Activated T-helper 1 cell treated with anti-CD3 and anti-CD28 coated beads, Interleukin-12 subunit alpha, Interleukin-12 subunit beta, Interleukin-2, Interleukin-4 antibody, amounts not matched to agents 30 ng/mL and 10 ng/mL and 1 ng/mL, durations not matched to agents 14 hours and 24 hours and 36 hours (primary cell): ENCODE results near the gene OR2L3. TPM values are rescaled to one million over a fixed set of nuclear protein-coding genes. Genes with fewer than 3 reads are reported as not detected.

Source experiments
- DNase-seq: peaks from one replicate; pipeline ENCODE4 v3.0.0; 2021; ENCODE audit warnings: low spot score
- H3K27ac Mint-ChIP-seq: one replicate; pipeline ENCODE4 v1.8.0; 2021; ENCODE audit warnings: mild to moderate bottlenecking, mixed read lengths
- H3K27me3 Mint-ChIP-seq: one replicate; pipeline ENCODE4 v1.8.0; 2022; ENCODE audit warnings: mild to moderate bottlenecking, moderate library complexity, mixed read lengths; ENCODE audit not compliant: insufficient read depth
- H3K36me3 Mint-ChIP-seq: one replicate; pipeline ENCODE4 v1.8.0; 2021; ENCODE audit warnings: low read depth, mixed read lengths
- H3K4me1 Mint-ChIP-seq: one replicate; pipeline ENCODE4 v1.8.0; 2021; ENCODE audit warnings: low read depth, mixed read lengths
- H3K4me3 Mint-ChIP-seq: one replicate; pipeline ENCODE4 v1.8.0; 2021; ENCODE audit warnings: mild to moderate bottlenecking, moderate library complexity, mixed read lengths
- H3K9me3 Mint-ChIP-seq: one replicate; pipeline ENCODE4 v1.8.0; 2021; ENCODE audit warnings: mixed read lengths
- intact Hi-C: fragments of 100-400 bp; cut with micrococcal nuclease; formaldehyde crosslinking; loops from one replicate; pipeline ENCODE4 v1.15.1; 2024
- total RNA-seq: library from RNA; stranded (reverse); gene quantifications from 2 replicates; pipeline ENCODE4 v1.2.3, GENCODE V29; 2022

OR2L3 gene
- total RNA-seq = not detected in 2 replicates

- Mint-ChIP-seq H3K36me3 (no peaks in the 10 kb centered on the region), H3K4me1 (no peaks in the 10 kb centered on the region), H3K27ac (no peak within 1 kb of the TSS), H3K27me3 (no peaks in the 10 kb centered on the region), H3K4me3 (no peak within 1 kb of the TSS), H3K9me3 (peaks cover 17% of the 10 kb centered on the region)
- DNase-seq = no peak
- intact Hi-C loops = no loop called here
Observed at GRCh38 chr1:248046536-248046935, at the start of gene OR2L3. OR2L3 (plus strand) TSS chr1:248046836; CDS start chr1:248060682, 13,846 bp downstream.

GRCh38 chr1:247998811-247999210 lies 47.8 kb upstream of the OR2L3 start:
- H3K4me3 Mint-ChIP-seq = no peak overlapping the region
- H3K36me3 Mint-ChIP-seq = no peaks in the 10 kb centered on the region
- H3K27me3 Mint-ChIP-seq = no peaks in the 10 kb centered on the region
- no peaks in the 10 kb centered on the region for H3K4me1 Mint-ChIP-seq
- intact Hi-C loops = no loop called here
- H3K27ac Mint-ChIP-seq = no peak overlapping the region
- no peaks in the 10 kb centered on the region for H3K9me3 Mint-ChIP-seq
- no peak for DNase-seq

GRCh38 chr1:248000169-248000568 lies 46.5 kb upstream of the OR2L3 start:
- H3K36me3 Mint-ChIP-seq = no peaks in the 10 kb centered on the region
- DNase-seq = no peak
- no peaks in the 10 kb centered on the region for H3K27me3 Mint-ChIP-seq
- no peaks in the 10 kb centered on the region for H3K4me1 Mint-ChIP-seq
- H3K27ac Mint-ChIP-seq = no peak overlapping the region
- no peak overlapping the region for H3K4me3 Mint-ChIP-seq
- no peaks in the 10 kb centered on the region for H3K9me3 Mint-ChIP-seq
- intact Hi-C loops = no loop called here

GRCh38 chr1:248007778-248008177 lies 38.9 kb upstream of the OR2L3 start:
- Mint-ChIP-seq H3K27me3 (no peaks in the 10 kb centered on the region), H3K4me1 (no peaks in the 10 kb centered on the region), H3K36me3 (no peaks in the 10 kb centered on the region), H3K9me3 (peaks cover 39% of the 10 kb centered on the region), H3K27ac (no peak overlapping the region), H3K4me3 (no peak overlapping the region)
- DNase-seq = no peak
- intact Hi-C loops = no loop called here

GRCh38 chr1:248009681-248010080 lies 37.0 kb upstream of the OR2L3 start:
- no peaks in the 10 kb centered on the region for H3K27me3 Mint-ChIP-seq
- H3K36me3 Mint-ChIP-seq = no peaks in the 10 kb centered on the region
- no peak overlapping the region for H3K27ac Mint-ChIP-seq
- no peaks in the 10 kb centered on the region for H3K4me1 Mint-ChIP-seq
- H3K9me3 Mint-ChIP-seq = peaks cover 39% of the 10 kb centered on the region
- H3K4me3 Mint-ChIP-seq = no peak overlapping the region
- DNase-seq = no peak
- intact Hi-C loops = no loop called here

GRCh38 chr1:248013229-248013710 lies 33.4 kb upstream of the OR2L3 start, which contains the start of gene OR2L5:
OR2L5 (plus strand) TSS chr1:248013660; CDS start chr1:248021948, 8,288 bp downstream.
- no peak within 1 kb of the TSS for H3K4me3 Mint-ChIP-seq
- no peaks in the 10 kb centered on the region for H3K27me3 Mint-ChIP-seq
- H3K27ac Mint-ChIP-seq = no peak within 1 kb of the TSS
- no peak for DNase-seq
- H3K9me3 Mint-ChIP-seq = peaks cover 28% of the 10 kb centered on the region
- intact Hi-C loops = no loop called here
- no peaks in the 10 kb centered on the region for H3K4me1 Mint-ChIP-seq
- no peaks in the 10 kb centered on the region for H3K36me3 Mint-ChIP-seq

GRCh38 chr1:248015803-248016202 lies 30.8 kb upstream of the OR2L3 start:
- no peak for DNase-seq
- intact Hi-C loops = no loop called here
- no peaks in the 10 kb centered on the region for H3K4me1 Mint-ChIP-seq
- H3K36me3 Mint-ChIP-seq = no peaks in the 10 kb centered on the region
- H3K27ac Mint-ChIP-seq = no peak overlapping the region
- H3K9me3 Mint-ChIP-seq = peaks cover 6% of the 10 kb centered on the region
- H3K4me3 Mint-ChIP-seq = no peak overlapping the region
- no peaks in the 10 kb centered on the region for H3K27me3 Mint-ChIP-seq

GRCh38 chr1:248029770-248030169 lies 16.9 kb upstream of the OR2L3 start, which contains the start of gene OR2L2:
OR2L2 (plus strand) TSS chr1:248030070; CDS start chr1:248038268, 8,198 bp downstream.
- no peak within 1 kb of the TSS for H3K4me3 Mint-ChIP-seq
- DNase-seq = no peak
- H3K9me3 Mint-ChIP-seq = peaks cover 29% of the 10 kb centered on the region
- no peak within 1 kb of the TSS for H3K27ac Mint-ChIP-seq
- no peaks in the 10 kb centered on the region for H3K27me3 Mint-ChIP-seq
- intact Hi-C loops = no loop called here
- H3K36me3 Mint-ChIP-seq = no peaks in the 10 kb centered on the region
- no peaks in the 10 kb centered on the region for H3K4me1 Mint-ChIP-seq

- DNase-seq = no peak
- Mint-ChIP-seq H3K4me1 (no peaks in the 10 kb centered on the region), H3K4me3 (no peak overlapping the region), H3K27ac (no peak overlapping the region), H3K27me3 (no peaks in the 10 kb centered on the region), H3K36me3 (no peaks in the 10 kb centered on the region), H3K9me3 (peaks cover 20% of the 10 kb centered on the region)
- intact Hi-C loops = no loop called here
Observed at GRCh38 chr1:248045209-248045608, 1.4 kb upstream of the OR2L3 start.

GRCh38 chr1:248047008-248047407 lies 372 bp downstream of the OR2L3 start:
- DNase-seq = no peak
- H3K27me3 Mint-ChIP-seq = no peaks in the 10 kb centered on the region
- H3K27ac Mint-ChIP-seq = no peak overlapping the region
- no peak overlapping the region for H3K4me3 Mint-ChIP-seq
- peaks cover 17% of the 10 kb centered on the region for H3K9me3 Mint-ChIP-seq
- H3K36me3 Mint-ChIP-seq = no peaks in the 10 kb centered on the region
- intact Hi-C loops = no loop called here
- no peaks in the 10 kb centered on the region for H3K4me1 Mint-ChIP-seq

GRCh38 chr1:248054671-248055070 lies 8.0 kb downstream of the OR2L3 start:
- Mint-ChIP-seq H3K27me3 (no peaks in the 10 kb centered on the region), H3K27ac (no peak overlapping the region), H3K36me3 (no peaks in the 10 kb centered on the region), H3K9me3 (peaks cover 25% of the 10 kb centered on the region), H3K4me3 (no peak overlapping the region), H3K4me1 (no peaks in the 10 kb centered on the region)
- DNase-seq = no peak
- intact Hi-C loops = no loop called here

- Mint-ChIP-seq H3K9me3 (peaks cover 25% of the 10 kb centered on the region), H3K4me1 (no peaks in the 10 kb centered on the region), H3K36me3 (no peaks in the 10 kb centered on the region), H3K27ac (no peak overlapping the region), H3K27me3 (no peaks in the 10 kb centered on the region), H3K4me3 (no peak overlapping the region)
- intact Hi-C loops = no loop called here
- no peak for DNase-seq
Observed at GRCh38 chr1:248055261-248055660, 8.6 kb downstream of the OR2L3 start.

GRCh38 chr1:248065071-248065470 lies 18.4 kb downstream of the OR2L3 start:
- intact Hi-C loops = no loop called here
- H3K4me3 Mint-ChIP-seq = no peak overlapping the region
- H3K27me3 Mint-ChIP-seq = no peaks in the 10 kb centered on the region
- no peaks in the 10 kb centered on the region for H3K36me3 Mint-ChIP-seq
- no peak for DNase-seq
- no peak overlapping the region for H3K27ac Mint-ChIP-seq
- peaks cover 9% of the 10 kb centered on the region for H3K9me3 Mint-ChIP-seq
- no peaks in the 10 kb centered on the region for H3K4me1 Mint-ChIP-seq

GRCh38 chr1:248065604-248066003 lies 19.0 kb downstream of the OR2L3 start:
- no peaks in the 10 kb centered on the region for H3K4me1 Mint-ChIP-seq
- no peak overlapping the region for H3K4me3 Mint-ChIP-seq
- no peak for DNase-seq
- H3K27me3 Mint-ChIP-seq = no peaks in the 10 kb centered on the region
- H3K36me3 Mint-ChIP-seq = no peaks in the 10 kb centered on the region
- no peak overlapping the region for H3K27ac Mint-ChIP-seq
- intact Hi-C loops = no loop called here
- peaks cover 14% of the 10 kb centered on the region for H3K9me3 Mint-ChIP-seq
